KBM-7 (cell line): ENCODE measurements around the gene NEGR1.

Experiments
- DNase-seq: peaks from one replicate; pipeline ENCODE4 v3.0.0-alpha.2; 2015
- in situ Hi-C: fragments of 300-500 bp; cut with MboI; formaldehyde crosslinking; loops from 2 replicates; pipeline ENCODE4 v1.14.3; 2020; ENCODE audit warnings: low sequenced_read_pairs, low pct_unique_long_range_greater_than_20kb, mixed read lengths

The NEGR1 gene

DNA sequence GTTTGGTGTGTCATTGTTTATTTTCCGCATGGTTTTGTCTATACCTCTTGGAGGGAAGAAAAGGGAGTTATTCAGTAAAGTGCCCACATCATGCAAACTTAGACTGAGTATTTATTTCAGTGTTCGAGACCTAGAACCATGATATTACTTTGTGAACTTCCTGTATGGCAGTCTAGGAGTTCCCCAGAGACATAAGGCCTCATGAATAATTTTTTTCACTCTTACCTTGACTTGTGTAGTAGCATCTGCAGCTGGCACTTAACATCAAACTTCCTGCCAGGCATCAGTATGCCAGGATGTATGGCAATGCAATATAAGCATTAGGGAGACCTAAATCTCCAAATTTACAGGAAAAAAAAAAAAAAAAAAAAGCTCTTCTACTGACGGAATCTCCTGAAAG lies 287.7 kb downstream of the NEGR1 start:
- in situ Hi-C loops: no loop called here
- no peak for DNase-seq

DNA sequence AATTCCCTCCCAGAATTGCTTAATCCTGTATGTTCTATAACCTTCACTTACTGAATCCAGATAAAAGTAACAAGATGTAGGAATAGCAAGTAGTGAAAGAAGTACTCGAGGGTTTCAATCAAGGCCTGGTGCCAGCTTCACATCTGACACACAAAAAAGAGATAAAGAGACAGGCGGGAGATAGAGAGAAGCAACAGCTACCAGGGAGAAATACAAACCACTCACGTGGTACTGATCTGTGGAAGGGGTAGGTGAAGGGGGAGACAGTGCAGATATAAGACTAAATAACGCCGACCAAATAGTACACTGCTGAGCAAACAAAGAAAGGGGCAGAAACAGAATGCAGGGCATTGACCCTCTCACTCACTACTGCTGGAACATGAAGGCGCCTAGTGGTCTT lies 295.2 kb downstream of the NEGR1 start:
- no peak for DNase-seq
- in situ Hi-C loops: no loop called here

DNA sequence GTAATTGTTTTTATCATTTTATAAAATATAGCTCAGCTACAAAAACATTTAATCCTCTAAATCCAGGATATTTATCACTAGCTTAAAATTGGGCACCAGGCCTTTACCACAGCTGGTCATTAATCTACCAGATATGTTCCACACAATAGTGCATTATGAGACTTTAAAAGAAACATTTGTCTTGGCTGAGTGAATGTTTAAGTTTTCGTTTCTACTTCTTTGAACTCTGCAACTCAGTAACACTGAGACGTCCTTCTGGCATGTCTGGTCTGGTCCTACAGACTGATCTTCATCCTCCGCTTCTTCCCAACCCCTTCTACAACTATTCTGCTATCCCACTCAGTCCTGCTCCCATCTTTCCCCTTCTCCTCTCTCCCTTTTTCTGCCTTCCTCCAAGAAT lies 296.2 kb downstream of the NEGR1 start:
- in situ Hi-C loops: no loop called here
- no peak for DNase-seq

DNA sequence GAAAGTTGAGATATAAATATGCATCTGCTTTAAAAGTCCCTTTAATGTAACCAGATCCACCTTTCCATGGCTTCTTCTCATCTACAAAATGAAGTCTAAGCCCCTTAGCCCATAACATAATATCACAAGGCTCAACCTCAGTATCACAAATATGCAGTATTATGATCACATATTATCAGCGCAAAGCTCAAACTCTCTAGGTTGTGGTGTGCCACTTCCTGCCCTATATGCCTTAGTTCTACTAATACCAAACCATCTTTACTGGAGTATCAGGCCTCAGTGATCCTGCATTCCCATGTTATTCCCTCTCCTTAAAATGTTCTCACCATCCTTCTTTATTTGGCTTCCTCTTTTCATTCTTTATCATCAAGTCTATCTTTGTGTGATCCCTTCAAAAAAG lies 301.8 kb downstream of the NEGR1 start:
- in situ Hi-C loops: no loop called here
- DNase-seq: no peak

- in situ Hi-C loops: no loop called here
- DNase-seq: no peak
Measured at GRCh38 chr1:71979882-71980281, 302.5 kb downstream of the NEGR1 start.

- no peak for DNase-seq
Measured at GRCh38 chr1:71967670-71968069, 314.7 kb downstream of the NEGR1 start.

DNA sequence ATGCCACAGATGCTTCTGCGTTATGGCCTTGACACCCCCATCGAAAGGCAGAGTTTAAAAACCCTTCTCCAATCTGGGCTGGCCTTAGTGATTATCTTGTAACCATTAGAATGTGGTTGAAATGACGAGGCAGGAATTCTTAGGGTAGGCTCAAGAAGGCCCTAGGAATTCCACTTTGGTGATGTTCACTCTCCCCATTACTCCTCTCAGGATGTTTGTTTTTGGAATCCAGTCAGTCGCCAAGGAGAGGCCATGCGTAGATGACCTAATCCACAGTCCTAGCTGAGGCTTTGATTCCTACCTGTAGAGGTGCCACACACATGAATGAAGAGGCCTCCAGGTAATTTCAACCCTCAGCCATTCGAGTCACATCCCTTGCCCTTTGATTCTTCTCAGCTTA lies 318.2 kb downstream of the NEGR1 start:
- in situ Hi-C loops: no loop called here
- no peak for DNase-seq

More at GRCh38 chr1:71967670-71968069, 314.7 kb downstream of the NEGR1 start:
- in situ Hi-C loops: no loop called here

DNA sequence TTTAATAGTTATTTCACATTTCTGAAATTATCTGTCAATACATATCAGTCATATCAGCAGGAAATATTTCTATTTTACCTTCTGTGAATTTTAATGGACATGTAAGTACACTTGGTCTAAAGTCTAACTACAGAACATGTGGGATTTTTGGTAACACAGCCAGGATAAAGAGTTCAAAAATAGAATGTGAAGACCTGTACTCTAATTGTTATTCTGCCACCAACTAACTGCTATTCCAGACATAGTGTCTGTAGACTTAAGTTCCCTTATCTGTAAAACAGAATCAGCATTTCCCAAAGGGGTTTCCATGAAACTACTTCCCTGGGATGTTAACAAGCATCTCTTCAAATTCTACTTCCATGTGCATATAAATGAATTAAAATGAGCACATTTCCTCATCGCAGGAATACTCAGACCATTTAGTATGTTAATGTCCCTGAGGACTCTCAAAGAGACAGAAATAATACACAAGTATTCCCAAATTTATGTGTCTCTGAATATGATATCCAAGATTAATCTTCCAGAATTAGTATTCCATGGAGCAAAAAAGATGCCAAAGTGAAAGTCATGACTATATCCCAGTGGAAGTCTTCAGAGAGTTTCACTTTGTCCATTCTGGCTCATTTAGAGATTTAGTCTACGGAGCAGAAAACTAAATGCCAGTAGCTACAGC lies 325.6 kb downstream of the NEGR1 start:
- DNase-seq: no peak
- in situ Hi-C loops: no loop called here

DNA sequence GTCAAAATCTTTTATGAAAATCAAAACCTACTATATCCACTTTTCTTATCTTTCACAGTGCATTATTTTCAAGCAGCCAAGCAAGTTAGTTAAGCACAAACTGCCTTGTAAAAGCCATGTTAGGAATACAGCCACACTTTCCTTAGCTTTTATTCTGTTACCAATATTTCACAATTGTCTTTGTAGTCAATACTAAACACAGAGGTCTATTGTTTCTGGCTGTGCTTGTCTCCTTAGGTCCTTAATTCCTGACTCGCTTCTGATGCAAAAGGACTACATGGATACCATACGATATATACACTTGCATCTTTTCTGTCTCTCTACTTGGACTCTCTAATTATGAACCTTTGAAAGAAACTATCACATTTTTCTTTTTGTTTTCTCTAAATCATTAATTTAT lies 331.8 kb downstream of the NEGR1 start:
- no peak for DNase-seq
- in situ Hi-C loops: no loop called here

GRCh38 chr1:71949681-71950080 lies 332.7 kb downstream of the NEGR1 start:
- in situ Hi-C loops: no loop called here
- DNase-seq: no peak

- in situ Hi-C loops: no loop called here
- no peak for DNase-seq
Measured at GRCh38 chr1:71948561-71948960, 333.8 kb downstream of the NEGR1 start.

- in situ Hi-C loops: no loop called here
- DNase-seq: peak; percentile 13
Measured at GRCh38 chr1:71944006-71944405, 338.3 kb downstream of the NEGR1 start.

GRCh38 chr1:71940261-71940660 lies 342.1 kb downstream of the NEGR1 start:
- in situ Hi-C loops: no loop called here
- DNase-seq: no peak

GRCh38 chr1:71930511-71930910 lies 351.8 kb downstream of the NEGR1 start:
- DNase-seq: no peak
- in situ Hi-C loops: no loop called here

GRCh38 chr1:71921935-71922559 lies 360.3 kb downstream of the NEGR1 start:
- in situ Hi-C loops: no loop called here
- no peak for DNase-seq

DNA sequence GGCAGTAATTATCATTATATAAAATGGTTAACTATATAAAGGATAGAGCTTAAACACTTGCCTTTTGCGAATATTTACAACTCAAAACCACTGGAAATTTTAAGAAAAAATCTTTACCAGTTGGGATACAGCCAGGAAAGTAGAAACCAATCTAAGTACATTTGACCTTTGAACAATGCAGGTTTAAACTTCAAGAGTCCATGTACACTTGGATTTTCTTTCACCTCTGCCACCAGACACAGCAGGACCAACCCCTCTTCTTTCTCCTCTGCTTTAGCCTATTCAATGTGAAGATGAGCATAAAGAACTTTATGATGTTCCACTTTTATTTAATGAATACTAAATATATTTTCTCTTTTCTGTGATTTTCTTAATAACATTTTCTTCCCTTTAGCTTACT lies 361.1 kb downstream of the NEGR1 start:
- in situ Hi-C loops: no loop called here
- no peak for DNase-seq

DNA sequence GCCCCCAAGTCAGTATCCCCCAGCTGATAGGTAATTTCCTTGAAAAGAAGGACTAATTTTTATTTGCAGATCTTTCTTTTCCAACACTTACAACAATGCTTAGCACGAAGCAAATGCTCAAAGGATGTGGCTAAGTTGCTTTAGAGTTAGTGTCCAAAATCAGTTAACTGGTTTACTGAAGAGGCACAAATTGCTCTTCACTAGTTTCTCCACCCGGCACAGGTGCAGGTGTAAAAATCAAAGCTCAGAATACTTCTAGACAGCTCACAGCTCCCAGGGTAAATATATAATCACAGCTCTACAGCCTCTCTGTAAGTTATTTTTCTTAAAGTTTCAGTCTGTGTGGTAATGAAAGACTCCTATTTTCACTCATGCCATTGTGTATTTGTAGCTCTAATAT lies 361.8 kb downstream of the NEGR1 start:
- in situ Hi-C loops: no loop called here

GRCh38 chr1:71919811-71920509 lies 362.4 kb downstream of the NEGR1 start:
- DNase-seq: no peak
- in situ Hi-C loops: no loop called here

More for the DNA sequence above, 361.8 kb downstream of the NEGR1 start:
- DNase-seq: no peak

GRCh38 chr1:71918630-71919029 lies 363.7 kb downstream of the NEGR1 start:
- in situ Hi-C loops: no loop called here
- DNase-seq: no peak

DNA sequence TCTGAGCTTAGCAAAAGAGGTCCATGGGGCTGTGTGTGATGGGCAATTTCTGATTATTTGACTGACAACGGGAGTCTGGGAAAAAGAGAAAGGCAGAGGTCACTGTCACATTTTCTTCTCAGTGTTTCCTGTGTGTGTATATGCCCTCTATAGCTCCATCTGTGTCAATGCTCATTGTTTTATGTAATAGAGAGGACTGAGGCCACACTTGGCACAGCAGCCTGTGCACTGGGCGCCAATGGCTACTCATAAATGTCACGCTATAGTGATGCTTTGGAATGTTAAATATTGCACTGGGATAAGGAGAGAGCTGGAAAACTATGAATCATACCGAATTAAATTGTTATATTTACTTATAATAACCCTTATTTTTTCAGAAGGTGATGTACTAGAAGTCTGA lies 365.4 kb downstream of the NEGR1 start:
- DNase-seq: no peak
- in situ Hi-C loops: no loop called here

GRCh38 chr1:71914626-71915025 lies 367.7 kb downstream of the NEGR1 start:
- DNase-seq: no peak
- in situ Hi-C loops: no loop called here
